Immature natural killer cell (primary cell): ENCODE data around the gene DOCK4. TPM values are rescaled to one million over a fixed set of nuclear protein-coding genes. Genes with fewer than 3 reads are reported as not detected.

Experiments used
- DNase-seq, 3 donors: peaks; one replicate each; pipeline ENCODE4 v3.0.0; 2022; ENCODE audit warnings: mixed read lengths in 1 of 3
- H3K27ac Mint-ChIP-seq, 6 donors: one replicate each; pipeline ENCODE4 v1.8.0; 2020; ENCODE audit warnings: mixed read lengths in 6 of 6, mild to moderate bottlenecking in 5 of 6, inconsistent platforms in 4 of 6, moderate library complexity in 3 of 6
- H3K27me3 Mint-ChIP-seq, 3 donors: one replicate each; pipeline ENCODE4 v1.8.0; 2020 to 2021; ENCODE audit warnings: low read depth in 3 of 3, mild to moderate bottlenecking in 3 of 3, mixed read lengths in 3 of 3, moderate library complexity in 3 of 3, inconsistent platforms in 1 of 3
- H3K36me3 Mint-ChIP-seq, 3 donors: one replicate each; pipeline ENCODE4 v1.8.0; 2020; ENCODE audit warnings: mixed read lengths in 3 of 3, inconsistent platforms in 2 of 3, mild to moderate bottlenecking in 2 of 3
- H3K4me1 Mint-ChIP-seq, 2 donors: one replicate each; pipeline ENCODE4 v1.8.0; 2020; ENCODE audit warnings: inconsistent platforms in 2 of 2, mild to moderate bottlenecking in 2 of 2, mixed read lengths in 2 of 2, moderate library complexity in 1 of 2
- H3K4me3 Mint-ChIP-seq, 5 donors: one replicate each; pipeline ENCODE4 v1.8.0; 2020; ENCODE audit warnings: mild to moderate bottlenecking in 5 of 5, mixed read lengths in 5 of 5, inconsistent platforms in 3 of 5, moderate library complexity in 3 of 5
- H3K9me3 Mint-ChIP-seq, 6 donors: one replicate each; pipeline ENCODE4 v1.8.0; 2020; ENCODE audit warnings: mild to moderate bottlenecking in 6 of 6, mixed read lengths in 6 of 6, inconsistent platforms in 4 of 6, moderate library complexity in 3 of 6
- polyA plus RNA-seq, 3 donors: library from polyadenylated mRNA; unstranded; fragments of 300-500 nt; fragmentation: Illumina TruSeq; gene quantifications; one replicate each; pipeline ENCODE4 v1.2.3, GENCODE V29; 2021

DOCK4 gene
- polyA plus RNA-seq, 3 donors from 2014 or later: 0.18 TPM; not detected in 2

- no peak for DNase-seq
- peaks cover 0 to 9% (median under 1%) of the 10 kb centered on the region in 6 donors for H3K9me3 Mint-ChIP-seq
- no peak overlapping the region for H3K4me3 Mint-ChIP-seq
- H3K27me3 Mint-ChIP-seq: peaks cover 0 to 6% (median 0%) of the 10 kb centered on the region in 3 donors
- no peaks in the 10 kb centered on the region for H3K4me1 Mint-ChIP-seq
- H3K27ac Mint-ChIP-seq: no peak overlapping the region
- H3K36me3 Mint-ChIP-seq: no peaks in the 10 kb centered on the region
Observed at GRCh38 chr7:111694376-111694775, 511.8 kb downstream of the DOCK4 start.

DNA sequence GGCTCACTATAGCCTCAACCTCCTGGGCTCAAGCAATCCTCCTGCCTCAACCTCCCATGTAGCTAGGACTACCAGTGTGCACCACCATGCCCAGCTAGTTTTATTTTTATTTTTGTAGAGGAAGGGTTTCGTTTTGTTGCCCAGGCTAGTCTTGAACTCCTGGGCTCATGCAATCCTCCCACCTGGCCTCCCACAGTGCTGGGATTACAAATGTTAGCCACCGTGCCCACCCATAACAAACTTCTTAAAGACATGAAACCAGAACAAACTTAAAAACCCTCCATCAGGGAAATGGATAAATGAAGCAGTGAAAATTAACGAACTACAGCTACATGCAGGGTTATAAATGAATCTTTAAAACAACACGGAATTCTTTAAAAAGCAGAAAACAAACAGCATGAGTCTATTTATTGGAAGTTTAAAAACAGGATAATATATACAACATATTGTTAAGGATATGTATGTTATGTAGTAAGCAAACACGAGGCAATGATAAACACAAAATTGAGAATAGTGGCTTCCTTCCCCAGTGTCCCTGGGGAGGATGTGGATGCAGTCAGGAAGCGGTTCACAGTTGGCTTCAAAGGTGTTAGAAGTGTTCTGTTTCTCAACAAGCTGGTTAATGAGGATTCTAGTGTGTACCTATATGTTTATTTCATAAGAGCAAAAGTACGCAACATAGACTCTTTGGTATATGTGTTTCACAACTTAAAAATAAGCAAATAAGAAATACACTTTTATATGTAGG is 515.7 kb downstream of the DOCK4 start:
- H3K27ac Mint-ChIP-seq: no peak overlapping the region
- peaks cover 0 to 6% (median 0%) of the 10 kb centered on the region in 6 donors for H3K9me3 Mint-ChIP-seq
- no peaks in the 10 kb centered on the region for H3K36me3 Mint-ChIP-seq
- H3K4me3 Mint-ChIP-seq: no peak overlapping the region
- no peak for DNase-seq
- peaks cover 0 to 3% (median 0%) of the 10 kb centered on the region in 3 donors for H3K27me3 Mint-ChIP-seq
- no peaks in the 10 kb centered on the region for H3K4me1 Mint-ChIP-seq

- Mint-ChIP-seq H3K4me3 (no peak overlapping the region), H3K27me3 (peaks cover 0 to 2% (median 0%) of the 10 kb centered on the region in 3 donors), H3K9me3 (peaks cover 0 to 3% (median 0%) of the 10 kb centered on the region in 6 donors), H3K4me1 (no peaks in the 10 kb centered on the region), H3K36me3 (no peaks in the 10 kb centered on the region), H3K27ac (no peak overlapping the region)
- DNase-seq: no peak
Observed at GRCh38 chr7:111685349-111685748, 520.9 kb downstream of the DOCK4 start.

GRCh38 chr7:111682588-111683340 is 523.4 kb downstream of the DOCK4 start:
- no peak overlapping the region for H3K4me3 Mint-ChIP-seq
- no peak overlapping the region for H3K27ac Mint-ChIP-seq
- peaks cover 0 to 1% (median 0%) of the 10 kb centered on the region in 6 donors for H3K9me3 Mint-ChIP-seq
- DNase-seq: no peak
- no peaks in the 10 kb centered on the region for H3K4me1 Mint-ChIP-seq
- no peaks in the 10 kb centered on the region for H3K36me3 Mint-ChIP-seq
- H3K27me3 Mint-ChIP-seq: peaks cover 0 to 2% (median 0%) of the 10 kb centered on the region in 3 donors

DNA sequence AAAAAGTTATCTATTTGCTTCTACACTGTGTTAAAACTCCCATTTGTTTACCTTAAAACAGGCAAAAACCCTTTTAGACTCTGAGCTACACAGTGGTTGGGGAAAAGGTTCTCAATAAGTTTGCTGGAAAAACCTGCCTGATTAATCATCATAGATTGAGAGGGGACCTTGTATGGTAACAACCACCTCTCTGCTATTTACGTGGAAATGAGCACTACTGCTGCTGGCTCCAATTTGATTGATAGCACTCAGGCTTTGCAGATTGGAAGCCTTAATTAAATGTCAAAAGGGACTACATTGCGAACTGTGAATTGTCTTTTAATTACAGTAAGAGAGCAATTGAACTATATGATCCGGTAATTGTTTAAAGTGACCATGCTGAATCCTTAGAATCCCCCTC is 525.0 kb downstream of the DOCK4 start:
- Mint-ChIP-seq H3K27ac (no peak overlapping the region), H3K27me3 (peaks cover 0 to 2% (median 0%) of the 10 kb centered on the region in 3 donors), H3K36me3 (no peaks in the 10 kb centered on the region), H3K9me3 (peaks cover 0 to under 1% (median 0%) of the 10 kb centered on the region in 6 donors), H3K4me3 (no peak overlapping the region), H3K4me1 (no peaks in the 10 kb centered on the region)
- no peak for DNase-seq

DNA sequence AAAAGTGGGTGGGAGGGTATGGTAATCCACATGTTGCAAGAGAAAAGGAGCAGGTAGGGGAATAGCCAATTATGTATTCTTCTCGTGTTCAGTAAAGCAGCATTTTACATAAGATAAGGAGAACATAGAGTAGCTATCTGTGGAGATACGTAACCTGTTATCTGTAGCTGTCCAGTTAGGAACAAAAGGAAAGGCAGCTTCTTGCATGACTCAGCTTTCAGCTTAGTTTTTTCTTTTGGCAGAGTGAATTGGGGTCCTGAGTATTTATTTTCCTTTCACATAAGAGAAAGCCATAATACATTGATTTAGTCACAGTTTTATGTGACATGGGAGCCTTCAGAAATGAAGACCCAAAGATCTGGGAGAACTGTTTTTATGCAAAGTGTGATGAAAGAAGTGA is 527.2 kb downstream of the DOCK4 start:
- DNase-seq: no peak
- Mint-ChIP-seq H3K4me1 (no peaks in the 10 kb centered on the region), H3K36me3 (no peaks in the 10 kb centered on the region), H3K27me3 (no peaks in the 10 kb centered on the region), H3K4me3 (no peak overlapping the region), H3K27ac (no peak overlapping the region), H3K9me3 (no peaks in the 10 kb centered on the region)

DNA sequence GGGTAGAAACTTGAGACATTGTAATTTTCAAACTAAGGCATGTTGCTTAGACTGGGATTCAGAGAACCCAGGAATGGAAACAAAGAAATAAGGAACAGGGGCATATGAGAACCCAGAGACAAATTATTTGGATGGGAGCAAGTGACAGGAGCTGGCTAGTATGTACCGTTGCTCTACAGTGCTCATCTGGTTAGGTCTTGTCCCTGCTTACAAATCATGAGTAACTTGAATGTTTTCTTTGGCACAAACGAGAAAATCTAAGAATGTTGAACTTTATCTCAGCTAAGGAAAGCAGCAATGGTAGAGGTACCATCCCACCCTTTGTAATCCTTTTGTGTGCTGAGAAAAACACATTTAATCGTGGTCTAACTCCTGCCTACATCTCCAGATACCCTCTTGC is 527.9 kb downstream of the DOCK4 start:
- no peaks in the 10 kb centered on the region for H3K27me3 Mint-ChIP-seq
- H3K9me3 Mint-ChIP-seq: peaks cover 0 to 3% (median 0%) of the 10 kb centered on the region in 6 donors
- H3K27ac Mint-ChIP-seq: no peak overlapping the region
- no peaks in the 10 kb centered on the region for H3K36me3 Mint-ChIP-seq
- no peak for DNase-seq
- H3K4me3 Mint-ChIP-seq: no peak overlapping the region
- H3K4me1 Mint-ChIP-seq: no peaks in the 10 kb centered on the region

GRCh38 chr7:111677848-111678247 is 528.4 kb downstream of the DOCK4 start:
- no peak overlapping the region for H3K4me3 Mint-ChIP-seq
- no peaks in the 10 kb centered on the region for H3K27me3 Mint-ChIP-seq
- peaks cover 0 to 3% (median 0%) of the 10 kb centered on the region in 6 donors for H3K9me3 Mint-ChIP-seq
- no peaks in the 10 kb centered on the region for H3K36me3 Mint-ChIP-seq
- H3K4me1 Mint-ChIP-seq: no peaks in the 10 kb centered on the region
- H3K27ac Mint-ChIP-seq: no peak overlapping the region
- DNase-seq: no peak

GRCh38 chr7:111676811-111677210 is 529.4 kb downstream of the DOCK4 start:
- H3K4me1 Mint-ChIP-seq: no peaks in the 10 kb centered on the region
- no peaks in the 10 kb centered on the region for H3K36me3 Mint-ChIP-seq
- H3K27me3 Mint-ChIP-seq: no peaks in the 10 kb centered on the region
- H3K4me3 Mint-ChIP-seq: no peak overlapping the region
- no peak overlapping the region for H3K27ac Mint-ChIP-seq
- DNase-seq: no peak
- peaks cover 0 to 4% (median 0%) of the 10 kb centered on the region in 6 donors for H3K9me3 Mint-ChIP-seq

Other genes starting within 250 kb of the DOCK4 start
- 10 to 100 TPM in 2 of 3 donors, 1 to 10 TPM in 1; 8.3 to 17.7 (median 15.5) TPM for gene ZNF277, start 296 bp upstream of the DOCK4 start, polyA plus RNA-seq
- gene IFRD1, start 244.1 kb upstream of the DOCK4 start, polyA plus RNA-seq: 10 to 100 TPM; 18.8 to 43.7 (median 21.8) TPM